ENCODE results near the gene SPOCK2.
"Not testable (repeated sequence)": the region's sequence is repeated elsewhere in the genome, so short reads cannot be mapped to it uniquely, and the experiment has no call there.

The SPOCK2 gene

GRCh38 chr10:72056932-72057751 lies 31.2 kb downstream of the SPOCK2 start:
- DNase-seq (ENCODE audit: low spot score), result no peak

- no peak for DNase-seq (ENCODE audit: low spot score)
These were observed 32.2 kb downstream of the SPOCK2 start for GRCh38 chr10:72056113-72056512.

GRCh38 chr10:72053690-72054089 lies 34.7 kb downstream of the SPOCK2 start:
- DNase-seq (ENCODE audit: low spot score), result no peak

GRCh38 chr10:72050873-72051272 lies 37.5 kb downstream of the SPOCK2 start:
- DNase-seq (ENCODE audit: low spot score), result no peak

- DNase-seq (ENCODE audit: low spot score), result no peak
These were observed 38.2 kb downstream of the SPOCK2 start for GRCh38 chr10:72049969-72050781.

- DNase-seq (ENCODE audit: low spot score), result no peak
These were observed 38.9 kb downstream of the SPOCK2 start for GRCh38 chr10:72049472-72049871.

- peak; percentile 98 for DNase-seq (ENCODE audit: low spot score)
These were observed 39.8 kb downstream of the SPOCK2 start for GRCh38 chr10:72048450-72049124.

- DNase-seq (ENCODE audit: low spot score), result no peak
These were observed 42.8 kb downstream of the SPOCK2 start for GRCh38 chr10:72045586-72045985.

GRCh38 chr10:72044417-72045041 lies 43.8 kb downstream of the SPOCK2 start:
- DNase-seq (ENCODE audit: low spot score), result peak; percentile 96

- no peak for DNase-seq (ENCODE audit: low spot score)
These were observed 45.1 kb downstream of the SPOCK2 start for GRCh38 chr10:72043016-72043834.

GRCh38 chr10:72041491-72041890 lies 46.9 kb downstream of the SPOCK2 start:
- no peak for DNase-seq (ENCODE audit: low spot score)

GRCh38 chr10:72039377-72039776 lies 49.0 kb downstream of the SPOCK2 start:
- no peak for DNase-seq (ENCODE audit: low spot score)

- DNase-seq (ENCODE audit: low spot score), result no peak
These were observed 49.8 kb downstream of the SPOCK2 start for GRCh38 chr10:72038458-72039001.

GRCh38 chr10:72037811-72038210 lies 50.5 kb downstream of the SPOCK2 start:
- DNase-seq (ENCODE audit: low spot score), result no peak

GRCh38 chr10:72037266-72037665 lies 51.1 kb downstream of the SPOCK2 start:
- no peak for DNase-seq (ENCODE audit: low spot score)

GRCh38 chr10:72035252-72035887 lies 53.0 kb downstream of the SPOCK2 start:
- no peak for DNase-seq (ENCODE audit: low spot score)

GRCh38 chr10:72034761-72035160 lies 53.6 kb downstream of the SPOCK2 start:
- no peak for DNase-seq (ENCODE audit: low spot score)

- DNase-seq (ENCODE audit: low spot score), result peak; percentile 52
These were observed 54.3 kb downstream of the SPOCK2 start for GRCh38 chr10:72034040-72034499.

- not testable (repeated sequence) for DNase-seq (ENCODE audit: low spot score)
These were observed 55.8 kb downstream of the SPOCK2 start for GRCh38 chr10:72032409-72033162.

GRCh38 chr10:72031706-72032105 lies 56.6 kb downstream of the SPOCK2 start:
- DNase-seq (ENCODE audit: low spot score), result no peak
